NCI-H2196 (cell line): ENCODE data around the gene ACSL3.

ENCODE experiments used
- DNase-seq: peaks from one replicate; lab custom pipeline; 2025; ENCODE audit not compliant: unreplicated experiment; lab: John Stamatoyannopoulos, UW

The ACSL3 gene

DNA sequence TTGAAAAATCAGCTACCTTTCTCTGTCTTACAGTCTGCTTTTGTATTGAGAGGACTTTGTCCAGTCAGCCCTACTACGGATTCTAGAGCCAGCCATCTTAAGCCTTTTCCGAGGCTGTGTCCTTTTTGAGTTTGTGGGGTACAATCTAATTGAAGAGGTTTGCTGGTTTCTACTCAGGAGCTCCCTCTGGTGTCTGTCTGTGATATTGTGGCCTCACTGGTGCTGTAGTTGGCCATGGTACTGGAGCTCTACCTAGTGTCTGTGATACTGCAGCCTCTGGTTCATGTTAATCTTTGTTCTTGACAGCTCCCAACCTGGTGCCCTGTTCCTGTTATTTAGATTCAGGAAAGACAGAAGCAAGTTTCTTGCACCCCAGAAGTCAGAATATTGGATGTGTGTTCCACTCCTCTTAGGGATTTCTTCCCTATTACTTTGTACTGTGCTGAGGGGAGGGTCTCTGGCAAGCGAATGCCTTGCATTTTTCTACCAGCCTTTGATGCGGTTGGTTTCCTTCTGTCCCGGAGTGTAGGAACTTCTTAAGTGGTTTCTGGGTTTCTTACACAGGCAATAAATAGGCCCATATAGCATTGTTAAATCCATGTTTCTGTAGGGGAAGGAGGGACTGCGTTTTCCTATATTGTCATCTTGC is 78.5 kb downstream of the ACSL3 start:
- no peak for DNase-seq

DNA sequence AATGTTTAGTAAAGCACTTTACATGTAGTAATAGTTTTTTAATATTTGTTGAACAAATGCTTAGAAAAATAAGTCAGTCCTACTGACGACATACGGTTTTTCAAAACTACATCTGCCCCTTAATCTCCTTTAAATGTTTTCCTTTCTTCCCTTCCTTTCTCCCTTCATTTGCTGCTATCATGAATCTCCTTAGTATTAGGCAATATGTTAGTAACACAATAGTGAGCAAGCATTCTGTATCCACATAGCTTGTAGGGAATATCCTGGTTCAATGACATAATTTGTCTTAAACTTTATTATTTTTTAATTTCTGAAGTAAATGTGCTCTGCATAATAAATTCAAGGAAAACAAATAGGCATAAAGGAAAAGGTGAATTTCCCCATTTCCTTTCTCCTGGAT is 79.1 kb downstream of the ACSL3 start:
- no peak for DNase-seq

DNA sequence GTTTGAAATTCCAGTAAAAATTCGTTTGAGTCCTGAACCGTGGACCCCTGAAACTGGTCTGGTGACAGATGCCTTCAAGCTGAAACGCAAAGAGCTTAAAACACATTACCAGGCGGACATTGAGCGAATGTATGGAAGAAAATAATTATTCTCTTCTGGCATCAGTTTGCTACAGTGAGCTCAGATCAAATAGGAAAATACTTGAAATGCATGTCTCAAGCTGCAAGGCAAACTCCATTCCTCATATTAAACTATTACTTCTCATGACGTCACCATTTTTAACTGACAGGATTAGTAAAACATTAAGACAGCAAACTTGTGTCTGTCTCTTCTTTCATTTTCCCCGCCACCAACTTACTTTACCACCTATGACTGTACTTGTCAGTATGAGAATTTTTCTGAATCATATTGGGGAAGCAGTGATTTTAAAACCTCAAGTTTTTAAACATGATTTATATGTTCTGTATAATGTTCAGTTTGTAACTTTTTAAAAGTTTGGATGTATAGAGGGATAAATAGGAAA is 80.7 kb downstream of the ACSL3 start:
- DNase-seq = no peak

DNA sequence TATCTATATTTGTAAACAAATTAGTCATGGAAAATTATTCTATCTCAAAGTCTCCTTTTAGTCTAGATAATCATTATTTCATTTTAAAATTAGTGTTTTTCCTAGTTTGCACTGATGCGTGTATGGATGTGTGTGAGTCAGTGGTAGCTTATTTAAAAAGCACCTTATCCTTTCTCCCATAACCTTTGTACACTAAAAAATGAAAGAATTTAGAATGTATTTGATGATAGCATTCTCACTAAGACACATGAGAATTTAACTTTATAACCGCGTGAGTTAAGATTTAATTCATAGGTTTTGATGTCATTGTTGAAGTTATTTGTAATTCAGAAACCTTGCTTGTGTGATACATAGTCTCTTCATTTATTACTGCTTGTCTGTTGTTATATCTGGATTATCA is 81.7 kb downstream of the ACSL3 start:
- no peak for DNase-seq

DNA sequence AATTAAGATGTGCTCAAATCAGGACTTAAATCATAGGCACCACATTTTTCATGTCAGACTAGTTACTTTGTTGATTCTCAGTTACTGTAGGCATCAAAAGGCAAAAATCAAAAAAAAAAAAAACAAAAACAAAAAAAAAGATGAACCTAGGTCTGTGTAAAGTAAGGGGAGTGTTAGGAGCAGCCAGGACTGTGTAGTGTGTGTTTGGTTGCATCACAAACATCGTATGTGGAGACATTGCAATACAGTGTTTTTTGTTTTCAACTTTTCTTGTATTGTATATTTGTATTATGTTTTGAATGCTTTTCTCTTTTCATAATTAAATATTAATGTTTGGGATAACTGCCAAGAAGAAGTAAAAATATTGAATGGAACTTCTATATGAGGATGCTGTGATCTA is 82.1 kb downstream of the ACSL3 start:
- DNase-seq = no peak

DNA sequence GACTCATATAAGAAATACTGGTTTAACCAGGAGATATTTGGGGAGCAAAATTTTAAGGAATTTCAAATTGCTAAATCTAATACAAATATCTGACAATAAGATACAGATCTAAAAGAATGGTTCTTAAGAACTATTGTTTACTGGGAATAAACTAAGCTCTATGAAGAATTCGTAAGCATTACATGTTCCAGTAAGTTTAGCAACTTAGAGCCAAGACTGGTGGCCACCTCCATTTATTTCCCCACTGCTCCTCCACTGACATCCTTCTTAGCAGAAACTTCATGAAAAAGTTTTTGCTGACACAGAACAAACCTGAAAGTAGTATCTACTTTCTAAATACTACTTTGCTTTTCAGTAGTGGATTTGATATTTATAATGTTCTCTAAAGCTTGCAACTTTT is 83.0 kb downstream of the ACSL3 start:
- DNase-seq = no peak

DNA sequence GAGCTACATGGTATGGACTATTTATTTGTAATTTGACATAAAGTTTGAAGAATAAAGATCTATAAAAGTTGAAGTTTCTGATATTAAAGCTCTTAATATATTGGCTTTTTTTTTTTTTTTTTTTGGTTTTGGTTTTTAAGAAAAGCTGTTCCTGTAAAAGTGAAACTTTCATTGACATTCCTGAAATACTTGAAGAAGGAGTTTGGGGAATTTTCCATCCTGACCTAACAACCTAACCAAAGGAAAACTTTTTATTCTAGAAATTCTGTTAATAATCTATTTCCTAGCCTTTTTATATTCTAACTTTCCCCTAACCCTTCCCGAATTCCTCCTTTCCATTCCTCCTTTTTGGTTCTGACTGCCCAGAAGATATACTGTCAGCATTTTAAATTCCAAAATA is 83.7 kb downstream of the ACSL3 start:
- no peak for DNase-seq

DNA sequence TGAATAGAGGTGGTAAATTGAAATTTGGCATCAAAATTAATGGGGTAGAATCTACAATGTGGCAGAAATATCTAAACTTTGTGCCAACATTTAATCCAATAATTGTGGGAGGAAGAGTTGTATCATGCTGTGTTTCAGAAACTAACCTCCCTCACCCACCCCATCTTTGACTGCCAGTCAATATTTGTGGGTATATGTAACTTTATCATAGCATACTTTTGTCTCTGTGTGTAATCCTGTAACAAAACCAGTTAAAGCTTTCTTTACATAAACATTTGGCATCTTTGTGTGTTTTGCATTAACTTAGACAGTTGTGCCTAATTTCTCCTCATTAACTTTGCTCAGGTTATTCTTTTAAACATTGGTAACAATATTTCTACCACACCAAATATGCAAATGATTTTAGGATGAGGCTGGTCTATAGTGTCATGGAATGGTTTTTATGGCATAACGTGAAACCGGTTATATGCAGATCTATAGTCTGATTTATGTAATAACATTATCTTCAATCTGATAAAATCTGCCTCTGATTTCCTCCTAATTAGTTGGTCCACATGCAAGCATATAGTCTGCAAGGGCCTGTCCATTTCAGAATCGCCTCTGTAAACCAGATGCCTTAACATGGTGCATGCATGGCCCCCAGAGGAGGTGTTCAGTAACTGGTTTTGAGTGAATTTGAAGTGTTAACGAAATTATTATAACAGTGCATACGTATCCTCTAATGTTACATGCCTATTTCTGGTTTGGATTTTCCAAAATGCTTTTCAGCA is 84.3 kb downstream of the ACSL3 start:
- DNase-seq = no peak

DNA sequence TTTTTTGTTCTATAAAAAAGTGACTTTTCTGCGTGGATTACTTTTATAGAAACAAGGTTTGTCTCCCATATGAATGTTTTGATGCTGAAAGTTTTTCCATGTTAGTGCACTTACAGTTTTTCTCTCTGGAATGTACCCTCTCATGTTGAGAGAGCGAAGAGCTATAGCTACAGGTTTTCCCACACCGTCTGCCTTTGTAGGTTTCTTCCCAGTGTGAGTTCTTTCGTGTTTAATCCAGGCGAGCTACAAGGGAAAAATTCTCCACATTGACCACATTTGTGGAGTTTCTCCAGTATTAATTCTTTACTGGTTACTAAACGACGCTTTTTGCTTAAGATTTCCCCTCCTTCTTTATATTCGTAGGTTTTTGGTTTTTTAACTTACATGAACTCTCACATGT is 85.1 kb downstream of the ACSL3 start:
- DNase-seq = no peak

DNA sequence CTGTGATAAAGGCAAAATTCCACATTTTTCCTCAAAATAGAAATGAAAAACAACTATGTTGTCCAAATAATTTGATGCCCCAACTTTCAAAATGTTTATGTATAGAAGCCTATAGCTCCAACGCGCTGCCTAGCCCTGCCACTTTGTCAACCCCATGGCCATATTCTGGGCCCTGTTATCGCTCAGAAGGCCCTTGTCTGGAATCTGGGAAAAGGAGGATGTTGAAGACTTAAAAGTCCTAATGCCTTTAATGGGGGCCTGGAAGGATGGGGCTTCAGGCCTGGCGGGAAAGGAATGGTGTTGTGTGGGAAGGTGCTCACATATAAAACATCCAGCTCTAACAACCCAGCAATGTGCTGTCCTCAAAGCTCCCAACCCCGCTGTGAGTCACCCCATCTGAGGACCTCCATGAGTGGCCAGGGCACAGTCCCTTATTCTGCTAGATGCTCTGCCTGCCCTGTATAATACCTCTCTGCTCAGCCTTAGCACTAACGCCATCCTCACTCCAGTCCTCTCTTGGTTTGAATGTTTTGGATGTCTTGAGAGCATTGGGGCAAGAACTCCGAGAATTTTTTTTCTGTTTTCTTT is 86.0 kb downstream of the ACSL3 start:
- DNase-seq = no peak

DNA sequence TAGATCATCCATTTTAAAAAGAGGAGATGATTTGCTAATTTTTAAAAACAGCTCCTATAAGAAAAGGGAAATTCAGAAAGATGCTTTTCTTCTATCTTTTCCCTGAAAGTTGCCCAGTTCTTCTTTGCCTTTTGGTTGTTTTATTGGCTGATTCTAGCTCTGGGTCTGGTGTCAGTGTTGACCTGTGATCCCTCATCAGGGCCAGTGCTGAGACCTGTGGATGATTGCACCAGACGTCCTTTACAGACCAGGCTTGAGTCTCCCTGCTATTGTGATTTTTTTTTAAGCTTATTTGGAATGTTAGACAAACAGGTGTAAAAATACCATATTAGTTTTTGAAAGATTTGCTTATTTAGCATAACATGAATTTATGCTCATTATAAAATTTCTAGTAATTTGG is 88.2 kb downstream of the ACSL3 start:
- DNase-seq = no peak

DNA sequence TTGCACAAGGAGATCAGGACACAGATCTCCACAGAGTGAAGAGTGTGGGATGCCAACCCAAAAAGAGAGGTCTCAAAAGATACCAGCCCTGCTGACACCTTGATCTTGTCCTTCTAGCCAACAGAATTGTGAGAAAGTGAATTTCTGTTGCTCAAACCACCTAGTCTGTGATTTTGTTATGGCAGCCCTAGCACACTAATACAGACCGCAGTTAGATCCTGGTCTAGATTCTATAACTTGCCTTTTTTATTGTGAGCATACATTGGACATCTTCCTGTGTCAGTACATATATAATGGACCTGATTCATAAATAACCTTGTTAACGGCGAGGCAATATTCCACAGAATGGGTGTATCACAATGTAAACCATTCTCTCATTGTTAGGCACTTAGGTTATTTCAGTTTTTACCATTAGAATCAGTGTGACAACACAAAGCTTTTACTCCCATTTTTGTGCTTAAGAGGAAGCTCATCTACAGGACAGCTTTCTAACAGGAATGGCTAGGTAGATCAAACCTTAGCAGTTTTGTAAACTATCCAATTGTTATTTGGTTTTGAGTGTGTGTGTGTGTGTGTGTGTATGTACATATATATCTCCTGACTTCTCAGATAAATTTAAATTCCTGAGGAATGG is 89.0 kb downstream of the ACSL3 start:
- DNase-seq = no peak

DNA sequence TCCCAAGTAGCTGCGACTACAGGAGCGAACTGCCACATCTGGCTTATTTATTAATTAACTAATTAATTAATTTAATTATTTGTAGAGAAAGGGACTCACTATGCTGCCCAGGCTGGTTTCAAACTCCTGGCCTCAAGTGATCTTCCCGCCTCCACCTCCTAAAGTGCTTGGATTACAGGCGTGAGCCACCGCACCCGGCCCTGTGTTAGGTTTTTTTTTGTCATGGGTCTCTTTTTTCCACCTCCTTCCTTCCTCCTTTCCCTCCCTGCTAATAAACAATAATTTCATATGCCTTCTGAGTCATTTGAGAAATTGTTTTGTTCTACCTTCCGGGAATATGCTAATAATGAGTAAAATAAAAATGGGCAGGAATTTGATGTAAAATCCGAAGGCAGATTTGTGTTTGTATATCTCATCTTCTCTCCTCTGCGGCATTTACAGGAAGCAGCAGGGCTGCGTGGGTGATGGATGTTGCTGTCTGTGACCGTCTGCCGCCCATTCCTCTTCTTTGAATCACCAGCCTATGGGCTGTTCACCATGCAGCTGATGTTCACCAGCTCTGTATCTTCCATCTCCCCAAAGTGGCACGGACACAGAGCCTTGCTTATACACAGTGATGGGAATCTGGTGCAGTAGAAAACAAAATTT is 89.9 kb downstream of the ACSL3 start:
- DNase-seq = no peak

DNA sequence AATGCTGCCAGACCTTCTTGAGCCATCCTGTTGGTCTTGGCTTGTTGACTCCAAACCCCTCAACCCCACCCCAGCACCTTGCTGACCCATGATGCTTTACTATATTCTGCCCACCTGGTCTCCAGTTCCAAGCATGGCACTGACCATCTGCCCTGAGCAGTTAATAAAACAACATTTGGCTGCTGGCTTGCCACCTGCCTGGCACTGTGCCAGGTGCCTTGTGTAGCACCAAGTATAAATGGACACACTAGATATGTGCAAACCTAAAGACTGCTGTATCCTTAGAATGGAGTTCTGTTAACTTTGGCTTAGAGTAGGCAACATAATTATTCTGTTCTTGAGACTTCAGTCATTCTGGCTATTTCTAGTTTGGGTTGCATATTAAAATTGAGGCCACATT is 91.4 kb downstream of the ACSL3 start:
- DNase-seq = peak; percentile 85

DNA sequence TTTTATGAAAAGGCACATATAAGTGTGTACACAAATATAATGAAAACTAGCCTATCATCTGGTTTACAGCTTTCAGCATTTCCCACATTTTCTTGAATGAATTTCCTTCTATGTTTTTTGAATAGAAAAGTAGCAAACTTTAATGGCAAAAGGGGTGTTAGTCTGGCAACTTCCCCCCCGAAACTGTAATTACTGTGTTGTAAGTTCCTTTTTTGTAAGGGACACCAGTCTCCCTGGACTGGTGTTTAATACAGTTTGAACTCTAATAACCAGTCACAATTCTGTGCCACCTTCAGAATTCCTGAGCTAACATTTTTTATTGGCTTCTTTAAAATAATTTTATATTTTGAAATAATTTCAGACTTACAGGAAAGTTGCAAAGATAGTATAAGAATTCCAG is 94.2 kb downstream of the ACSL3 start:
- no peak for DNase-seq

DNA sequence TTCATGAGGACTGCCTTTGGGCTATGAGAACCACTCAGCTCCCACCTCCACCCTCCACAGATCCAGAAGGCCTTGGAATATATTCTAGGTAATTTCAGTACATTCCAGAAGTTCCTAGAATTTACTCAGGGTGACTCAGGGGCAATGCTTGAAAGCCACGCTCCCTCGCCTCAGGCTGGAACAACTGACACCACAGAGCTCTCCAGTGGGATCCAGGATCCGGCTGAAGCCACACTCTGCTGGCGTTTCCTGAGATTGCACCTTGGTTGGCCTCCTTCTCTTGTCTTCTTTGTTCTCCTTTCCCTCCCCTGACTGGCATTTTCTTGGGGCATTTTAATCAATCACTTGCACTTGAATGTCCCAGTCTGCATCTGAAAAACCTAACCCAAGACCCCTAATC is 98.5 kb downstream of the ACSL3 start:
- DNase-seq = no peak

DNA sequence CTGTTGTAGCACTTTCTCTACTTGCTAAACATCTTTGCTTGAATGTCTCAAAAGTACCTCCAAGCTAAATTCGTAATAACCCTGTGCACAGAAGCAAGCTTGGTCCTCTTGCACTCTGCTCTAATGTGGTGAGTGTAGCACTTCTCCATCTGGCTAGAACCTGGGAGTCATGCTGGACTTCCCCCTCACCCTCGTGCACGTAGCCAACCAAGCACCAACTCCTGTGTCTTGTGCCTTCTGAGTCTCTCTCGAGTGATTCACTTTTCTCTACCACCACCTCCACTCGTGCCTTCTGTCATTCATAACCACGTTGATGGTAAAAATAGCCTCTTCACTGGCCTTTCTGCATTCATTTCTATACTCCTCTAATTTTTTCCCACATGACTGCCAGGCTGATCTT is 99.3 kb downstream of the ACSL3 start:
- no peak for DNase-seq

DNA sequence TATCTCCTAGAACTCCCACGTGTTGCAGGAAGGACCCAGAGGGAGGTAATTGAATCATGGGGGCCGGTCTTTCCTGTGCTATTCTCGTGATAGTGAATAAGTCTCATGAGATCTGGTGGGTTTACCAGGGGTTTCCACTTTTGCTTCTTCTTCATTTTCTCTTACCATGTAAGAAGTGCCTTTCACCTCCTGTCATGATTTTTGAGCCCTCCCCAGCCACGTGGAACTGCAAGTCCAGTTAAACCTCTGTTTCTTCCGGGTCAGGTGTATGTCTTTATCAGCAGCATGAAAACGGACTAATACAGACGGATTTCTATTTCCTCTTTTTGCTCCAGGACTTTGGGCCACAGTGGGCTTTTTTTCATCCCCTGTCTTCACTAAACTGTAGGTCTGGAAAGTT is 102.8 kb downstream of the ACSL3 start:
- DNase-seq = no peak

DNA sequence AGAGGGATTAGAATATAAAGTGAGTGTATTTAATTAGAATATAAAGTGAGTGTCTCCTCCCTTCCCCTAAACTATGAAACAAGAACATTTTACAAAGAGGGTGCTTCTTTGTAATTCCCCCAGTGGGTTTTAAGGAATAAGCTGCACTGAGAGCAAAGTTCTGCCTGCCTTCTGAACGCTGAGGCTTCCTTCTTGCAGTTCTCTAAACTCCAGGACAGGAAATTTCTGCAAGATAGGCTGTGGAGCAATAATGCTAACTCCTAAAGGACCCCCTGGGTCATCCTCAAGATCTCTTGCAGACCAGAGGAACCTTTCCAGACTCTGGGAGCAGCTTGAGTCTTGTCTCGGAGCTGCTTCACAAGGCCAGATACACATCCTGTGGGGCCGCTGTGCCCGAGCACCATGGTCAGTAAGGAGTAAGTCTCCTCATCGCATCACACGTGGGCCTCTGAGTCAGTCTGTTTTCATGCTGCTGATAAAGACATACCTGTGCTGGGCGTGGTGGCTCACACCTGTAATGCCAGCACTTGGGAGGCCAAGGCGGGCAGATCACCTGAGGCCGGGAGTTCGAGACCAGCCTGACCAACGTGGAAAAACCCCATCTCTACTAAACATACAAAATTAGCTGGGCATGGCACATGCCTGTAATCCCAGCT is 103.7 kb downstream of the ACSL3 start:
- no peak for DNase-seq

DNA sequence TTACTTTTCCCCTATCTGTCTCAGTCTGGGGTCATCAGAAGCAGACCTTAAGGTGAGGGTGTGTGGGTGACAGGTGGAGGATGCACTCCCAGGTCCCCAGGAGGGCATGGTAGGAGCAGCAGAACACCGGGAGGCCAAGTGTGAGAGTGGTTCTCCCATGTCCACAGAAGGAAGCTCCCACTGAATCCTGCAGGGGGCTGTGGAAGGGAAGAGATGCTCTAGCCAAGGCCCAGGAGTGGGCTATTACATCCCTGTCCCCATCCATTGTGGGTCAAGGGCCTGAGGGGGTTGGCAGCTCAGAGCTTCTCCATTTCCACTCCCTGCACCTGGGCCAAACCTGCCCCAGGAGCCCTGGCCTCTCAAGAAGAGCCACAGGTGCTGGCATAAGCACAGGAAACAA is 104.7 kb downstream of the ACSL3 start:
- DNase-seq = no peak
